Endothelial cell (in vitro differentiated cells): ENCODE results near the gene SPTBN4. TPM values are rescaled to one million over a fixed set of nuclear protein-coding genes. Genes with fewer than 3 reads are reported as not detected.
A peak's percentile ranks its signal among the peaks of the same experiment; 100 is the strongest.

Experiments used
- DNase-seq: peaks from one replicate; pipeline ENCODE4 v3.0.0; 2021; ENCODE audit warnings: low spot score
- H3K27ac Mint-ChIP-seq: one replicate; pipeline ENCODE4 v1.8.0; 2021; ENCODE audit warnings: mixed read lengths, inconsistent platforms; ENCODE audit not compliant: unreplicated experiment
- H3K27me3 Mint-ChIP-seq: one replicate; pipeline ENCODE4 v1.8.0; 2021; ENCODE audit warnings: mild to moderate bottlenecking, moderate library complexity, mixed read lengths, inconsistent platforms; ENCODE audit not compliant: unreplicated experiment
- H3K36me3 Mint-ChIP-seq: one replicate; pipeline ENCODE4 v1.8.0; 2021; ENCODE audit warnings: mild to moderate bottlenecking, low read depth, mixed read lengths, inconsistent platforms; ENCODE audit not compliant: unreplicated experiment
- H3K4me1 Mint-ChIP-seq: one replicate; pipeline ENCODE4 v1.8.0; 2021; ENCODE audit warnings: mild to moderate bottlenecking, mixed read lengths, inconsistent platforms; ENCODE audit not compliant: unreplicated experiment
- H3K4me3 Mint-ChIP-seq: one replicate; pipeline ENCODE4 v1.8.0; 2021; ENCODE audit warnings: mild to moderate bottlenecking, mixed read lengths, inconsistent platforms; ENCODE audit not compliant: unreplicated experiment
- H3K9me3 Mint-ChIP-seq: one replicate; pipeline ENCODE4 v1.8.0; 2021; ENCODE audit warnings: mixed read lengths, inconsistent platforms; ENCODE audit not compliant: unreplicated experiment
- total RNA-seq: library from RNA; stranded (reverse); fragmentation: NEBNext Ultra II Directional; extraction: Animal tissue kit (Norgen Biotek cat#: 25700); gene quantifications from one replicate; pipeline ENCODE4 v1.2.1, GENCODE V29; 2021; ENCODE audit not compliant: unreplicated experiment
- TF ChIP-seq, protein P1 (sequence below): fragments of 200-600 bp; sonication (generic); IDR thresholded peaks from one replicate; pipeline ENCODE4 v1.5.0; 2021; ENCODE audit warnings: antibody characterized with exemption; ENCODE audit not compliant: unreplicated experiment

SPTBN4 gene
- total RNA-seq, 1 donor from 2014 or later, result 0.49 TPM

DNA sequence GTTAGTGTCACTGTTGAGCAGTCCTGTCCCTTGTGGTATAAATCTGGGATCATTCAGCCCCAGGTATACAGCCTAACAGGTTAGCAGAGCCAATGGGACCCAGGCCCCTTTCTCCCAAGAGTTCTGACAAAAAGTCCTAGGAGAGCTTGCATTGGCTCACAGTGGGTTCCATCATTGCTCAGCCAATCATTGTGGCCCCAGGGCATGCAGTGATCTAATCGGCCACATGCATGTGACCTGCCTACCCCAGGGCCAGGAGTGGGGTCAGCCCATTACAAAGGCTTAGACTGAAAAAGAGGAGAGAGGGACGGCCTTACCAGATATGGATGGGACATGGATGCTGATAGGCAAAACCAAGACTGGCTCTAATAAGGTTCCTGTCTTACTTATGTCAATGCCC is 41.1 kb downstream of the SPTBN4 start:
- TF ChIP-seq, protein P1, sequence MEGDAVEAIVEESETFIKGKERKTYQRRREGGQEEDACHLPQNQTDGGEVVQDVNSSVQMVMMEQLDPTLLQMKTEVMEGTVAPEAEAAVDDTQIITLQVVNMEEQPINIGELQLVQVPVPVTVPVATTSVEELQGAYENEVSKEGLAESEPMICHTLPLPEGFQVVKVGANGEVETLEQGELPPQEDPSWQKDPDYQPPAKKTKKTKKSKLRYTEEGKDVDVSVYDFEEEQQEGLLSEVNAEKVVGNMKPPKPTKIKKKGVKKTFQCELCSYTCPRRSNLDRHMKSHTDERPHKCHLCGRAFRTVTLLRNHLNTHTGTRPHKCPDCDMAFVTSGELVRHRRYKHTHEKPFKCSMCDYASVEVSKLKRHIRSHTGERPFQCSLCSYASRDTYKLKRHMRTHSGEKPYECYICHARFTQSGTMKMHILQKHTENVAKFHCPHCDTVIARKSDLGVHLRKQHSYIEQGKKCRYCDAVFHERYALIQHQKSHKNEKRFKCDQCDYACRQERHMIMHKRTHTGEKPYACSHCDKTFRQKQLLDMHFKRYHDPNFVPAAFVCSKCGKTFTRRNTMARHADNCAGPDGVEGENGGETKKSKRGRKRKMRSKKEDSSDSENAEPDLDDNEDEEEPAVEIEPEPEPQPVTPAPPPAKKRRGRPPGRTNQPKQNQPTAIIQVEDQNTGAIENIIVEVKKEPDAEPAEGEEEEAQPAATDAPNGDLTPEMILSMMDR, result no peak
- H3K27ac Mint-ChIP-seq, result no peak overlapping the region
- no peaks in the 10 kb centered on the region for H3K9me3 Mint-ChIP-seq
- H3K36me3 Mint-ChIP-seq, result peaks cover 20% of the 10 kb centered on the region
- DNase-seq, result no peak
- no peak overlapping the region for H3K4me3 Mint-ChIP-seq
- peaks cover 3% of the 10 kb centered on the region for H3K4me1 Mint-ChIP-seq
- H3K27me3 Mint-ChIP-seq, result peaks cover 9% of the 10 kb centered on the region

DNA sequence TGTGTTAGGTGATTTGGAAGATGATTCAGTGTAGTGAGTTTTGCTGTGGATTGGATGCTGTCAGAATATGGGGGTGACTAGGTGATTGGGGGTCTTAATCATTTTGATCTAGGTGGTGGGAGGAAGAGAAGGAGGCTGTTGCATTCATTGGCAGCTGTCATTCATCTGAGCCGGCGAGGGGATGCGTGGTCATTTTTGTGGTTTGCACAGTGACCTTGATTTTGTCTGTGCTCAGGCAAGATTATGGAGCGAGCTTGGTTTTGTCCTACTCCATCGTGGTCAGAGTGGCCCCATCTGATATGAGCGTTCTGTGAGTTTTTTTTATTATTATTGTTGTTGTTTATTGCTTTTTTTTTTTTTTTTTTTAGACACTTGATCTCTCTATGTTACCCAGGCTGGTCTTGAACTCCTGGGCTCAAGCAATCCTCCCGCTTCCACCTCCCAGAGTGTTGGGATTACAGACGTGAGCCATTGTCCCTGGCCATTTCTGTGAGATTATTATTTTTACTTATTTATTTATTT is 42.0 kb downstream of the SPTBN4 start:
- Mint-ChIP-seq H3K27ac (no peak overlapping the region), H3K4me3 (no peak overlapping the region), H3K9me3 (no peaks in the 10 kb centered on the region), H3K27me3 (peaks cover 13% of the 10 kb centered on the region), H3K36me3 (peaks cover 20% of the 10 kb centered on the region), H3K4me1 (peaks cover 3% of the 10 kb centered on the region)
- DNase-seq, result no peak
- TF ChIP-seq, protein P1, result no peak

DNA sequence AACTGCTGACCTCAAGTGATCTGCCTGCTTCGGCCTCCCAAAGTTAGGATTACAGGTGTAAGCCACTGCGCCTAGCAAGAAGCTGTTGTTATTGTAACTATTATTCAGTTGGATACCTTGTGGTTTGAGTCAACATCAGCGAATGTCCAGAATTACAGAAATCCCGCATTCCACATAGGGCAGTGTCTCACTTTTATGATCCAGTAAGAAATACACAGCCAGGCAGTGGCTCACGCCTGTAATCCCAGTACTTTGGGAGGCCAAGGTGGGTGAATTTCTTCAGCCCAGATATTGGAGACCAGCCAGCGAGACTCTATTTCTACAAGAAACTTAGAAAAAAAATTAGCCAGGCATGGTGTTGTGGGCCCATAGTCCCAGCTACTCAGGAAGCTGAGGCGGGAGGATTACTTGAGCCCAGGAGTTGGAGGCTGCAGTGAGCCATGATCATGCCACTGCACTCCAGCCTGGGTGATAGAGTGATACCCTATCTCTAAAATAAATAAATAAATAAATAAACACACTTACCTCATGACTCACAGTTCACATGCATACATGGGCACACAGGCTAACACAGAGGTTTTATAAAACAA is 43.8 kb downstream of the SPTBN4 start:
- H3K36me3 Mint-ChIP-seq, result peaks cover 13% of the 10 kb centered on the region
- H3K9me3 Mint-ChIP-seq, result no peaks in the 10 kb centered on the region
- H3K4me1 Mint-ChIP-seq, result peaks cover 3% of the 10 kb centered on the region
- H3K4me3 Mint-ChIP-seq, result no peak overlapping the region
- TF ChIP-seq, protein P1, result no peak
- H3K27me3 Mint-ChIP-seq, result peaks cover 21% of the 10 kb centered on the region
- DNase-seq, result no peak
- no peak overlapping the region for H3K27ac Mint-ChIP-seq

DNA sequence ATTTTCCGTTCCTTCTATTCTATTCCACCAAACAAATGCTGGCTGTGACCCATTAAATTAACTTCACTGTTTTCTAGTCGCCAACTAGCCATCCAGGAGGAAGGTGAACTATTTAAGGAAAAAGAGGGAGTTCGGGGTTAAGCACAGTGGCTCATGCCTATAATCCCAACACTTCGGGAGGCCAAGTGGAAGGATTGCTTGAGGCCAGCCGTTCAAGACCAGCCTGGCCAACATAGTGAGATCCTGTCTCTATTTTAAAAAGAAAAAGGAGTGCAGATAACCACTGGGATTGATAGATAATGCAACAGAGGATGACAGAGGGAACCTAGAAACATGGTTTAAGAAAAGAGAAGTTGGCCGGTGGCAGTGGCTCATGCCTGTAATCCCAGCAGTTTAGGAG is 44.7 kb downstream of the SPTBN4 start:
- no peak overlapping the region for H3K27ac Mint-ChIP-seq
- TF ChIP-seq, protein P1, result no peak

DNA sequence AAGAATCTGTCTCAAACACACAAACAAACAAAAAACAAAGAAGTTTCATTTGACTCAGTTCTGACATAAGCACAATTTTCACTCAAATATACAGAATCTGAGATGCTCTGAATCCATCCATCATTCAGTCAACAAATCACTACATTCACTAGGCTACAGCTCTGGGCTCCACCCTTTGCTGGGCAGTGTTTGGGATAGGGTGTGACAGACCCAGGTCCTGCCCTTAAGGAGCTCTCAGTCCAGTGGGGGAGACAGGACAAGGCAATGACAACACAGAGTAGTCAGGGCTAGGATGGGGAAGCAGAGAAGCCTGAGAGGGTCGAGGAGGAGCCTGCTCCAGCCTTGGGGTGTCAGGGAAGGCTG is 45.3 kb downstream of the SPTBN4 start:
- no peak overlapping the region for H3K27ac Mint-ChIP-seq
- no peaks in the 10 kb centered on the region for H3K9me3 Mint-ChIP-seq
- peaks cover 7% of the 10 kb centered on the region for H3K36me3 Mint-ChIP-seq
- peaks cover 19% of the 10 kb centered on the region for H3K27me3 Mint-ChIP-seq
- DNase-seq, result no peak
- peaks cover 3% of the 10 kb centered on the region for H3K4me1 Mint-ChIP-seq
- TF ChIP-seq, protein P1, result no peak
- H3K4me3 Mint-ChIP-seq, result peak overlapping the region; percentile 35

More for the DNA sequence above, 44.7 kb downstream of the SPTBN4 start:
- H3K27me3 Mint-ChIP-seq, result peaks cover 19% of the 10 kb centered on the region
- no peak for DNase-seq
- peaks cover 3% of the 10 kb centered on the region for H3K4me1 Mint-ChIP-seq
- H3K9me3 Mint-ChIP-seq, result no peaks in the 10 kb centered on the region
- H3K4me3 Mint-ChIP-seq, result no peak overlapping the region
- peaks cover 7% of the 10 kb centered on the region for H3K36me3 Mint-ChIP-seq
